Astrocyte of the cerebellum (primary cell): ENCODE results near the gene KDM4B.

Experiments
- DNase-seq: peaks from one replicate; pipeline ENCODE4 v3.0.0-alpha.2; 2011; ENCODE audit warnings: low read depth
- H3K4me3 ChIP-seq: 2 replicates; pipeline ENCODE4 v1.5.1; 2011; ENCODE audit warnings: mild to moderate bottlenecking, low read depth, low read length, moderate library complexity
- in situ Hi-C: cut with HindIII; loops from 2 replicates; pipeline ENCODE4 v1.10.0; 2017; ENCODE audit warnings: low sequenced_read_pairs
- TF ChIP-seq, protein P1 (sequence below): IDR thresholded peaks from 2 replicates; pipeline ENCODE4 v1.5.1; 2012; ENCODE audit warnings: low read length, low read depth, moderate library complexity, mild to moderate bottlenecking; ENCODE audit errors: missing control alignments

Gene KDM4B

DNA sequence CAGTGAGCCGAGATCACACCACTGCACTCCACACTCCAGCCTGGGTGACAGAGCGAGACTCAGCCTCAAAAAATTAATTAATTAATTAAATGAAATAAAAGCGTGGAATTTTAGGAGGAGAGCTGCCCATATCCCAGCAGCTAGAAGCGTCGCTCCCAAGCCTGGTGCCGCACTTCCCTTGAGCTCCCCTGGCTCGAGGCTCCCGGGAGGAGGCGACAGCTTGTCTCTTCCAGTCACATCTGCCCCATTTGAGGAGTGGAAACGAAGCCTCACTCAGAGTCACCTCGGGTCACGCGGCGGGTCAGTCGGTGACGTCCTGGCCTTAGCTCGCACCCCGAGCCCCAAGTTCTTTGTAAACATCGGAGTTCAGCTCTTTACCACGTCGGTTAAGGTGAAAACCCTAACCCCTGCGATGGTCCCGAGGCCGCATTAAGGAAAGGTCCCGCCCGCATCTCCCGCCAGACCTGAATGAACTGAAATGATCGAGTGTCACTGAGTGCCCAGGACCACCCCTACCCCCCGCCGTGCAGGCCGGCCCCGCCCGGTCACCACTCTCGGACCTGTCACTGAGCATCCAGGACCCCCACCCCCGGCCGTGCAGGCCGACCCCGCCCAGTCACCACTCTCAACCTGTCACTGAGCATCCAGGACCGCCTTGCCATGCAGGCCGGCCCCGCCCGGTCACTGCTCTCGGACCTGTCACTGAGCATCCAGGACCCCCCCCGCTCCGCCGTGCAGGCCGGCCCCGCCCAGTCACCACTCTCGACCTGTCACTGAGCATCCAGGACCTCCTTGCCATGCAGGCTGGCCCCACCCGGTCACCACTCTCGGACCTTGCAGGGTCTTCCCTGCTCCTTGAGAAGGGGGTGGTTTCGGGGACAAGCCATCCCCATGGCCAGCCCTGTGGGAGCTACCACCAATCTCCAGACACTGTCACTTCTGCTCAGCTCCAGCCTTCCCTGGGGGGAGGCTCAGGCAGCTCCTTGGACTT, 176.9 kb downstream of the KDM4B start:
- TF ChIP-seq, protein P1, sequence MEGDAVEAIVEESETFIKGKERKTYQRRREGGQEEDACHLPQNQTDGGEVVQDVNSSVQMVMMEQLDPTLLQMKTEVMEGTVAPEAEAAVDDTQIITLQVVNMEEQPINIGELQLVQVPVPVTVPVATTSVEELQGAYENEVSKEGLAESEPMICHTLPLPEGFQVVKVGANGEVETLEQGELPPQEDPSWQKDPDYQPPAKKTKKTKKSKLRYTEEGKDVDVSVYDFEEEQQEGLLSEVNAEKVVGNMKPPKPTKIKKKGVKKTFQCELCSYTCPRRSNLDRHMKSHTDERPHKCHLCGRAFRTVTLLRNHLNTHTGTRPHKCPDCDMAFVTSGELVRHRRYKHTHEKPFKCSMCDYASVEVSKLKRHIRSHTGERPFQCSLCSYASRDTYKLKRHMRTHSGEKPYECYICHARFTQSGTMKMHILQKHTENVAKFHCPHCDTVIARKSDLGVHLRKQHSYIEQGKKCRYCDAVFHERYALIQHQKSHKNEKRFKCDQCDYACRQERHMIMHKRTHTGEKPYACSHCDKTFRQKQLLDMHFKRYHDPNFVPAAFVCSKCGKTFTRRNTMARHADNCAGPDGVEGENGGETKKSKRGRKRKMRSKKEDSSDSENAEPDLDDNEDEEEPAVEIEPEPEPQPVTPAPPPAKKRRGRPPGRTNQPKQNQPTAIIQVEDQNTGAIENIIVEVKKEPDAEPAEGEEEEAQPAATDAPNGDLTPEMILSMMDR: no peak
- DNase-seq: no peak
- H3K4me3 ChIP-seq: no peak overlapping the region
- in situ Hi-C loops: no loop called here

DNA sequence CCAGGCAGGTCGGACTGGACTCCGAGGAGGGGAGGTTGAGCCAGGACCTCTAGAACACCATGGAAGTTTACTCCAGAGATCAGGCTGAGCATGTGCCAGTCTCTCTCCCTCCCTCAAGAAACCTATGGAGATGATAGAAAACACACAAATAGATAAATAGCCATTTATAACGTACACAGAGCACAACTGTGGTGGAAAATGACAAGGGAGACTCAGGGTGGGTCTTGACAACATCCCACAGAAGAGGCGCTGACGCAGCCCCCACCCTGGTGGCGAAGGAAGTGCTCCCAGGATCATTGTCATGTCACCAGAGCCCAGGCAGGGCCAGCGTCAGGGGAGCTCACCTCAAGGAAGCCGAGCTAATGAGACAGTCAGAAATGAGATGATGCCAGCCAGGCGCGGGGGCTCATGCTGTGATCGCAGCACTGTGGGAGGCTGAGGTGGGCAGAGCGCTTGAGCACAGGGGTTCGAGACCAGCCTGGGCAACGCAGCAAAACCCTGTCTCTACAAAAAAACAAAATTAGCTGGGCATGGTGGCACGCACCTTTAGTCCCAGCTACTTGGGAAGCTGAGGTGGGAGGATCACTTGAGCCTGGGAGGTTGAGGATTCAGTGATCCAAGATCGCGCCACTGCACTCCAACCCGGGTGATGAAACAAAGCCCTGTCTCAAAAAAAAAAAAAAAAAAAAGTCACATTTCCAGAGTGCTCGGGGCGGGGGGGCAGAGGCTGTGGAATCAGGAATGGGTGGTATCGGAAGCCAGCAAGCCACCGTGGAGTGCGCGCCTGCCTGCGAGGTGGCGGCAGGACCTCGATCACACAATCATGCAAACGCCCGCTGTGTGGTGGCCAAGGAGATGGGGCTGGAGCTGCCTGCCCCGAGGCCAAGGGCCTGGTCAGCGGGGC, 178.4 kb downstream of the KDM4B start:
- DNase-seq: no peak
- TF ChIP-seq, protein P1: no peak
- in situ Hi-C loops: no loop called here
- no peak overlapping the region for H3K4me3 ChIP-seq

DNA sequence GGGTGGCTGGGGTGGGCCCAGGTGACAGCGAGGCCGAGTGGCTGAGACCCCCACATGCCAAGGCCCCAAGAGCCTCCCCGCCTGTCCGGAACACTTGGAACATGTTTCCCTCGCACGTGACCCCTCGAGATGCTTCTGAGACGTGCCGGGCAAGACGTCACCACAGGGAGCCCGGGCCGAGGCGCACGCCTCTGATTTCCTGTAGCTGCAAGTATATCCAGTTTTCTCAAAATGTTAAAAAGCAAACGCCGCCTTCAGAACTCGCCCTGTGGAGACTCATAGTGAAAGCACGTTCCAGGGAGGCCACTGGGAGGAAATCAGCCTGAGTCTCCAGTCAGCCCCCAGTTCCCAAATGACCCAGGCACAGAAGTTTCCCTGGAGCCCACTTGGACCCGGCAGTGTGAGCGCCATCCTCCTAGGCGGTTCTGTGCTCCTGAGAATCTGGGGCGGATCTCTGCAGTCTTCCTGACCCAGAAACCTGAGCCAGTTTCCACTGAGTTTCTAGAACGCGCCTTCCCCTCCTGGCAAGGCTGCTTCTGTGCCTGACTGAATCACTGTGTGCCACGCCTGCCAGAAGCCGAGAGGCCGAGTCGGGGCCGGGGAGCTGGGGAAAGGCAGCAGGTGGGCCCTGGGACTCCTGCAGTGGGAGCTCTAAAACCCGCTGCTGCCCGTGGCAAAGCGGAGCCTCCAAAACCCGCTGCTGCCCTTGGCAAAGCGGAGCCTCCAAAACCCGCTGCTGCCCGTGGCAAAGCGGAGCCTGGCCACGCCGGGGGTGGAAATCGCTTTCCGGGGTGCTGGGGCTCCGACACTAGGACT, 179.3 kb downstream of the KDM4B start:
- H3K4me3 ChIP-seq: no peak overlapping the region
- TF ChIP-seq, protein P1: no peak
- in situ Hi-C loops: no loop called here
- DNase-seq: no peak

DNA sequence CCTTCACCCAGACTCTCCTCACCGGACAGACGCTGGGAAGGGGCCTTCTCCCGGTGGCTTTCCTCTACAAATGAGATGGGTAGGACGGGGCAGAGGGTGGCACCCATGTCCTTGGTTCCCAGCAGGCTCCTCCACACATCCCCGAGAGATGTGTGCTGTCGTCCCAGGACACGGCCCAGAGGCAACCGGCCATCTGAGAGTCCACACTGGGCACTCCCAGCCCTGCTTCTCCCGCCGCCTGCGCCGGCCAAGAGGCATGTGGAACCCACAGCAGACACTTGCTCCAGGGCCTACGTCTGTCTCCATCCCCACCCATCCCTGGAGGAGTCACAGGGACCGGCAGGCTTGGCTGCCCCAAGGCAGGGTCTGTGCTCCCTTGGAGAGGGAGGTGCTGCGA, 179.9 kb downstream of the KDM4B start:
- TF ChIP-seq, protein P1: no peak
- in situ Hi-C loops: no loop called here
- no peak for DNase-seq
- H3K4me3 ChIP-seq: no peak overlapping the region

DNA sequence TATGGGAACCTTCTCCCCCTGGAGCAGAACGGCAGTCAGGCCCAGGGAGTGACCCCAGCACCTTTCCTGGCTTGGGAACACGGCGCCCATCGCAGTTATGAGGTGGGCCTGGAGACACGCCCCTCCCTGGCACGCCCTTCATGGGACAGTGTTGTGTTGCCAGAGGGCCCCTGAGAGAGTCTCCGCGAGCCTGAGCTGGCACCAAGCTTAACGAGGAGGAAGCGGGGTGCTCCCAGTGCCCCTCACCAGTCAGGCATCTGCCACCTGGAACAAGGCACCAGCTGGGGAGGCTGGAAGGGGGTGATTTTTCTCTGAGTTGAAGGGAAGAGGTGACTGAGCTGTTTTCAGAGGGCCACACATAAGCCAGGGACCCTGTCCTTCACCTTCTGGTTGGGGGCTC, 180.6 kb downstream of the KDM4B start:
- no peak for DNase-seq
- H3K4me3 ChIP-seq: no peak overlapping the region
- TF ChIP-seq, protein P1: no peak
- in situ Hi-C loops: no loop called here
